Ishikawa (cell line): ENCODE results near the gene KLHL20.

Source experiments
- CEBPB ChIP-seq: IDR thresholded peaks from 2 replicates; pipeline ENCODE4 v1.6.1; 2012
- CREB1 ChIP-seq: IDR thresholded peaks from 2 replicates; pipeline ENCODE4 v1.6.1; 2012; ENCODE audit warnings: low read depth
- EGR1 ChIP-seq: IDR thresholded peaks from 2 replicates; pipeline ENCODE4 v1.6.1; 2012
- EP300 ChIP-seq: IDR thresholded peaks from 2 replicates; pipeline ENCODE4 v1.6.1; 2012; ENCODE audit warnings: borderline replicate concordance
- FOXM1 ChIP-seq: IDR thresholded peaks from 2 replicates; pipeline ENCODE4 v1.6.1; 2012; ENCODE audit warnings: low read depth, borderline replicate concordance
- NFIC ChIP-seq: IDR thresholded peaks from 2 replicates; pipeline ENCODE4 v1.6.1; 2012
- RAD21 ChIP-seq: IDR thresholded peaks from 2 replicates; pipeline ENCODE4 v1.6.1; 2012; ENCODE audit warnings: low read depth
- TAF1 ChIP-seq: IDR thresholded peaks from 2 replicates; pipeline ENCODE4 v1.6.1; 2012; ENCODE audit warnings: low read depth, mild to moderate bottlenecking
- TCF12 ChIP-seq: IDR thresholded peaks from 2 replicates; pipeline ENCODE4 v1.6.1; 2012; ENCODE audit warnings: low read depth
- TEAD4 ChIP-seq: IDR thresholded peaks from 2 replicates; pipeline ENCODE4 v1.6.1; 2012
- YY1 ChIP-seq: IDR thresholded peaks from 2 replicates; pipeline ENCODE4 v1.6.1; 2012; ENCODE audit warnings: low read depth
- ZBTB7A ChIP-seq: IDR thresholded peaks from 2 replicates; pipeline ENCODE4 v1.6.1; 2012; ENCODE audit warnings: low read depth
- TF ChIP-seq, protein P1 (sequence below): IDR thresholded peaks from 2 replicates; pipeline ENCODE4 v1.6.1; 2012
- TF ChIP-seq, protein P2 (sequence below): IDR thresholded peaks from 2 replicates; pipeline ENCODE4 v1.6.1; 2012; ENCODE audit warnings: low read depth, mild to moderate bottlenecking
- TF ChIP-seq, protein P3 (sequence below): IDR thresholded peaks from 2 replicates; pipeline ENCODE4 v1.6.1; 2012

Gene KLHL20

DNA sequence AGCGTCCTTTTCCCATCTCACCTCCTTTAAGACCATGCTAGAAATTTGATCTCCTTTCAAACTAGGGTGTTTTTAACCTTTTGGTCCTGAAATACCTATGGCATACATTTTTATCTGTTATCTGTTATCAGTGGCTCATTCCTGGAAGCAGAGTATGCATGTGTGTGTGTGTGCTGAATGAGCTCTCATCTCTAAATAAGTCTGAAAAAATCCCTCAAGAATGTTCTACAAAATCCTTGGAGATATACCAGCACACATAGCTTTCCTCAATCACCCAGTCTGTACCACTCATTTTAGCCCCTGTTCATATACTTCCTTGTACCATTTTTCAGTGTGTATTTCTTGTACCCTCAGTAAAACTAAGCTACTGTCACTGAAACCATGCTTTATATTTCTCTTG lies 103.7 kb downstream of the KLHL20 start:
- no peak for TF ChIP-seq YY1
- no peak for TF ChIP-seq TEAD4
- no peak for TF ChIP-seq FOXM1
- no peak for TF ChIP-seq CREB1
- no peak for TF ChIP-seq CEBPB
- TF ChIP-seq ZBTB7A, result no peak
- no peak for TF ChIP-seq EP300
- TF ChIP-seq TAF1, result no peak

DNA sequence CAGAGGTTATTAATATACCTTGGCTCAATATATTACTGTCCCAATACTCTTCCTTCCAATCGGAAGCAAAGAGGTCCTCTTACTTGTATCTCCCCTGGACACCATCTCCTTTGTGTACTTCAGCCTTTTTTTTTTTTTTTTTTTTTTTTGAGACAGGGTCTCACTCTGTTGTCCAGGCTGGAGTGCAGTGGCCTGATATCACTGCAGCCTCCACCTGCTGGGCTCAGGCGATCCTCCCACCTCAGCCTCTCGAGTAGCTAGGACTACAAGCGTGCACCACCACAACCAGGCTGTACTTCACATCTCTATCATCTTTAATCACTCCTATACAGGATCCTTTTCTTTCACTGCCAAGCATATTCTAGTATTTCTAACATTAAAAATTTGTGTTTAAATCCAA lies 106.9 kb downstream of the KLHL20 start:
- TF ChIP-seq CEBPB (no peak), ZBTB7A (no peak), FOXM1 (no peak), EP300 (no peak), NFIC (no peak), YY1 (no peak), EGR1 (no peak), CREB1 (no peak), TAF1 (no peak), TEAD4 (no peak)
- TF ChIP-seq, protein P1, sequence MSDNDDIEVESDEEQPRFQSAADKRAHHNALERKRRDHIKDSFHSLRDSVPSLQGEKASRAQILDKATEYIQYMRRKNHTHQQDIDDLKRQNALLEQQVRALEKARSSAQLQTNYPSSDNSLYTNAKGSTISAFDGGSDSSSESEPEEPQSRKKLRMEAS, result no peak
- TF ChIP-seq, protein P2, sequence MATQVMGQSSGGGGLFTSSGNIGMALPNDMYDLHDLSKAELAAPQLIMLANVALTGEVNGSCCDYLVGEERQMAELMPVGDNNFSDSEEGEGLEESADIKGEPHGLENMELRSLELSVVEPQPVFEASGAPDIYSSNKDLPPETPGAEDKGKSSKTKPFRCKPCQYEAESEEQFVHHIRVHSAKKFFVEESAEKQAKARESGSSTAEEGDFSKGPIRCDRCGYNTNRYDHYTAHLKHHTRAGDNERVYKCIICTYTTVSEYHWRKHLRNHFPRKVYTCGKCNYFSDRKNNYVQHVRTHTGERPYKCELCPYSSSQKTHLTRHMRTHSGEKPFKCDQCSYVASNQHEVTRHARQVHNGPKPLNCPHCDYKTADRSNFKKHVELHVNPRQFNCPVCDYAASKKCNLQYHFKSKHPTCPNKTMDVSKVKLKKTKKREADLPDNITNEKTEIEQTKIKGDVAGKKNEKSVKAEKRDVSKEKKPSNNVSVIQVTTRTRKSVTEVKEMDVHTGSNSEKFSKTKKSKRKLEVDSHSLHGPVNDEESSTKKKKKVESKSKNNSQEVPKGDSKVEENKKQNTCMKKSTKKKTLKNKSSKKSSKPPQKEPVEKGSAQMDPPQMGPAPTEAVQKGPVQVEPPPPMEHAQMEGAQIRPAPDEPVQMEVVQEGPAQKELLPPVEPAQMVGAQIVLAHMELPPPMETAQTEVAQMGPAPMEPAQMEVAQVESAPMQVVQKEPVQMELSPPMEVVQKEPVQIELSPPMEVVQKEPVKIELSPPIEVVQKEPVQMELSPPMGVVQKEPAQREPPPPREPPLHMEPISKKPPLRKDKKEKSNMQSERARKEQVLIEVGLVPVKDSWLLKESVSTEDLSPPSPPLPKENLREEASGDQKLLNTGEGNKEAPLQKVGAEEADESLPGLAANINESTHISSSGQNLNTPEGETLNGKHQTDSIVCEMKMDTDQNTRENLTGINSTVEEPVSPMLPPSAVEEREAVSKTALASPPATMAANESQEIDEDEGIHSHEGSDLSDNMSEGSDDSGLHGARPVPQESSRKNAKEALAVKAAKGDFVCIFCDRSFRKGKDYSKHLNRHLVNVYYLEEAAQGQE, result no peak

DNA sequence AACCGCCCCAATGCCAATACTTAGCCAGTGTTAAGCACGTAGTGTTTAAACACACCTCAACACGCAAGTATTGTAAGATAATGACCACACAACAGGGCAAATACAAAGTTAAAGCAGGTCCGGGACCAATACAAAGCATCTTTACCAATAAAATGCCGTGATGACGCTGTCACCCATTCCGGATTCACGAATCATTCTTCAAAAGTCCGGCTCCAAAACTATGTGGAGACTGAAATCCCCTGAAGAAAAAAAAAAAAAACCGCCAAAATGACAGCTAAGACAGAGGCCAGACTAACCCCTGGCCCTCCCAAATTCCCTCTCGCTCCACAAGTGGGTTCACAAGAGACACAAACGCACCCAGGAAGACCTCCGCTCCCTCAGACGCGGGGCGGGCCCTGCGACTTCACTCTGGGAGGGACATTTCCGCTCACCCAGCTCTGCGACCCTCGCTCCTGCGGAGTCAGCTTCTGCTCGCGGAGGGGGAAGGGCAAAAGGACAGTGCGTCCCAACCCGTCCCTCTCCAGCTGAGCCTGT lies 109.1 kb downstream of the KLHL20 start:
- TF ChIP-seq TEAD4, result 0 out of 2 replicates have a peak, but pooled peaks have one; percentile 4
- no peak for TF ChIP-seq FOXM1

DNA sequence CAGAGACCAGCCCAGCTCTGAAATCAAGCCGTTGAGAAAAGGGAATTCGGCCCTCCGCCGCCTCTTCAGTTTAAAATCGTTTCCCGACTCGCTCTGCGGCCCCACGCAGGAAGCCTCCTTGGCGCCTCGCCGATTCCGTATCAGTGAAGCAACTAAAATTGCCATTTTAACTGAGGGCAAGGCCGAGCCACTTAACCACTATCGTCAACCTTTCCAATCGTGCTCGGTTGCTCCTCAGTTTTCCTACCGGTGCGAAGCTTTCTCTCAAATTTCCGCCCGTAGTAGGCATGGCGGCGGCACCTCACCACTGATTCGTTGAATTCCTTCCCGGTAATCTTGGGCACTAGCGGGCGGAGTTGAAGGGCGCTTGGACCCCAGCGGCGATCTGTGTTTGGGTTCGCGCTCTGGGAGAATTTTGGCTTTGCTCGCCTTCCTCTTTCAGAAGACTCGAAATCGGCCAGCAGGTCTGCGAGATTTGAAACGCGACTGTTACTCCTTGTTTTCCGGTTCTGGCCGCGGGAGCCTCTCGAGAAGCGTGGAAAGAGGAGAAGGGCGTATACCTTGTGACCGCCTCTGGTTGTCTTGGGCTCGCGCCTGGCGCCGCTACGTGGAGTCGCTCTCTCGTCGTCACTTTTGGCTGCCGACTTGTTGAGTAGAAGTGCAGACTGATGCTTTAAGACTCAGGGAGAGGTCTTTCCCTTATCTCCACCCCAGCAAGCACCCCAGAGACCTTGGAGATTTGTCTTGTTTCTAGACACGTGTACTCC lies 109.7 kb downstream of the KLHL20 start, which contains the start of the genes CENPL and DARS2:
Gene CENPL, minus strand, starts transcription at position 569 of the 767 bp plus-strand sequence. CDS start 13,584 bp downstream, outside the sequence.
Gene DARS2, plus strand, starts transcription at position 359 of the 767 bp plus-strand sequence. CDS start 557 bp downstream, outside the sequence.
- TF ChIP-seq TCF12 (0 out of 2 replicates have a peak, but pooled peaks have one; percentile 21), TEAD4 (peak; percentile 2; the same call in 1 of the 2 replicates), CEBPB (no peak; the same call in 1 of the 2 replicates), ZBTB7A (no peak), FOXM1 (peak; percentile 74), YY1 (peak; percentile 99), EGR1 (peak; percentile 92), RAD21 (no peak; the same call in 1 of the 2 replicates), TAF1 (peak; percentile 56), EP300 (no peak), NFIC (peak; percentile 62), CREB1 (peak; percentile 76)
- TF ChIP-seq, protein P1, result peak; percentile 83
- TF ChIP-seq, protein P2, result no peak
- TF ChIP-seq, protein P3, sequence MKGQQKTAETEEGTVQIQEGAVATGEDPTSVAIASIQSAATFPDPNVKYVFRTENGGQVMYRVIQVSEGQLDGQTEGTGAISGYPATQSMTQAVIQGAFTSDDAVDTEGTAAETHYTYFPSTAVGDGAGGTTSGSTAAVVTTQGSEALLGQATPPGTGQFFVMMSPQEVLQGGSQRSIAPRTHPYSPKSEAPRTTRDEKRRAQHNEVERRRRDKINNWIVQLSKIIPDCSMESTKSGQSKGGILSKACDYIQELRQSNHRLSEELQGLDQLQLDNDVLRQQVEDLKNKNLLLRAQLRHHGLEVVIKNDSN, result no peak

DNA sequence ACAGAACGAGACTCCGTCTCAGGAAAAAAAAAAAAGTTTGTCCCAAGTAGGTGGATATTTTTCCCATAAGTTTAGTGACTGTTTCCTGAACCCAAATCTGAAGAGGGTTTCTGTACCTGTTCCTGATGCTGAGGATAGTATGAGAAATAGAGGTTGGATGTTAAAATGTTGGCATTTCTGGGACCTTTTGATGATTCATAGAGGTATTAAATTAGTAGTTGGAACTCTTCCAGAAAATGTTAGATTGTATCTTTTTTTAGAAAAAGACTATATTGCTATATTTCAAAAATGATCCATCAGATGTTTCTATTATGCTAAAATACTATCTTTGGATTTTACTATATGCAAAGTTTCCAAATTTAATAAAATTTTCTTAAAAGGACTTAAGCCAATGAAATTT lies 112.8 kb downstream of the KLHL20 start:
- no peak for TF ChIP-seq EP300
- TF ChIP-seq, protein P3, result no peak

DNA sequence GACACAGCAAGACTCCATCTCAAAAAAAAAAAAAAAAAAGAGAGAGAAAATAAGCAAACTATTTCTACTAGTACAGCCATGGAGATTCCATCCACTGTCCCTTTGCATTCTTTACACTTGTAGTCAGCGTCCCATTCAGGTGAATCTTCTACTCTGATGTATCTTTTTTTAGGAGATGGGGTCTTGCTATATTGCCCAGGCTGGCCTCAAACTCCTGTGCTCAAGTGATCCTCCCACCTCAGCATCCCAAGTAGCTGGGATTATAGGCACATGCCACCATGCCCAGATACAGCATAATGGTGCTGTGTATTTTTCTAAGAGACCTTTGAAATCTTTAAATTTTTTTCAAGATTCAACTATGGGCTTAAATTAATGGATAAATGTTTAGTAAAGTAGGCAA lies 118.0 kb downstream of the KLHL20 start:
- no peak for TF ChIP-seq NFIC
- no peak for TF ChIP-seq TCF12
- no peak for TF ChIP-seq TEAD4
- no peak for TF ChIP-seq CEBPB
